GM21423 (cell line): ENCODE data around the gene DRC3.

ENCODE experiments used
- ATAC-seq: cut with Tn5 transposase; IDR thresholded peaks from one replicate; pipeline ENCODE4 v1.9.1; 2021; ENCODE audit warnings: mild to moderate bottlenecking, moderate library complexity; ENCODE audit not compliant: unreplicated experiment

DRC3 gene

DNA sequence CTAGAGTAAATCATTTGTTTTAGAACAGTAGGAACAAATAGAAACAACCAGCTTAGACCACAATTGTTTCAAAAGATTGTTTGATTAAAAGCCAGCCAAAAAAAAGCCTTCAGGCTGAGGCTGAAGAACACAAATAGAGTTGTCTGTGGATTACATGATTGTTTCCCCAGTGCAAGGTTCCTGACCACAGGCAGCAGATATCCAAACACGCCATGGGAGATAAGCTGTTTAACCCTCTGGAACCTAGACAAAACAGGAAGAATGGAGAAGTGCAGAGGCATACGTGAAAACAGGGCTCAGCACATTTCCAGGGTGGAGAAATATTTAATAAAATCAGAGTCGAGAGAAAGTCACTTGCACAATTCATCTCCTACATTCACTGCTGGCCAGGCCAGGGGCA is 45.3 kb downstream of the DRC3 start:
- no peak for ATAC-seq

DNA sequence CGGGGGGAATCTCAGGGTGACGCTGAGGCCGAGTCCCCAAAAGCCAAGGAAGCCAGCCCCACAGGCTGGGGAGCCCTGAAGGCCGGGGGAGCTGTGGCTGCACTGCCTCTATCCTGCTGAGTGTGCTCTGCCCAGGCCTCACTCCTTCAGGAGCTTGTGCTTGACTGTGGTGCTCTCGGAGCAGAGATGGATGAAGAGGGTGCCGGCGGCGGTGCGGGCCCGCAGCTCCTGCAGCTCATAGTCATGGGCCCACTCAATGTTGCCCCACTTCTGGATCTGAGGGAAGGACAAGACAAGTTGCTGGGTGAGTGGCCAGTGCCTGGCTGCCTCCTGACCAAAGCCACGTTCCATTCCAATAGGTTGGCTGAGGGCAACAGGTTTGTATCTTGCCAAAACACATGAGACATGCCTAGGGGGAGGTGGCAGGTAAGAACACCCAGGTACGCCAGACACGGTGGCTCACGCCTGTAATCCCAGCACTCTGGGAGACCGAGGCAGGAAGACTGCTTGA is 45.8 kb downstream of the DRC3 start:
- ATAC-seq, result no peak

DNA sequence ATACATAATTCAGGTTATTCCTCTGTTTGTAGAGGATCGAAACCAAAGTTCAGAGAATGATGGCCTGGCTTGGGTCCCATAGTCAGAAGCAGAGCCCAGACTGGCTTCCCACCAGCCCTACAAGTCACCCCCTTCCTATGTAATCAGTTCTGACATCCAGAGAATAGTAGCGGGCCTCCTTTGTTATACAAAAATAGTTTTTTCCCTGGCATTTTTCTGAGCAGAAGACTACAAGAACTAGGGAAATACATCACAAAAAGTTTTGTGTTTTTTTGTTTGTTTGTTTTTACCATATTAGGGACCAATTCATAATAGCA is 47.1 kb downstream of the DRC3 start:
- ATAC-seq, result no peak

DNA sequence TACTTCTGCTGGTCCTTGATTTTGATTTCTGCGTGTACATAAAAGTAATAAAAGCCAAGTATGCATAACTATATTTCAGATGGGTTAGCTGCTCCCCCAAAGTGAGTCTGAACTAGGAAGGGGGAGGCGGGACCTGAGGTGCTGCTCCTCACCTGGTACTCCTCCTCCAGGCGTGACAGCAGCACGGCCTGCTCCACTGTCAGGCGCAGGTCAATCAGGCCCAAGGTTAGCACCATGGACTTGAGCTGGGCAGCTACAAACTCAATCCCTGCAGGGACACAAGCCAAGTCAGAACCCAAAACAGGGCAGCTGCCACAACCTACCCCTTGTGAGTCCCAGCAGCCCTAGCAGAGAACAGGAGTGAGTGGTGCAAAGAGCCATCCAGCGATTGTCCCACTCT is 48.3 kb downstream of the DRC3 start:
- no peak for ATAC-seq

DNA sequence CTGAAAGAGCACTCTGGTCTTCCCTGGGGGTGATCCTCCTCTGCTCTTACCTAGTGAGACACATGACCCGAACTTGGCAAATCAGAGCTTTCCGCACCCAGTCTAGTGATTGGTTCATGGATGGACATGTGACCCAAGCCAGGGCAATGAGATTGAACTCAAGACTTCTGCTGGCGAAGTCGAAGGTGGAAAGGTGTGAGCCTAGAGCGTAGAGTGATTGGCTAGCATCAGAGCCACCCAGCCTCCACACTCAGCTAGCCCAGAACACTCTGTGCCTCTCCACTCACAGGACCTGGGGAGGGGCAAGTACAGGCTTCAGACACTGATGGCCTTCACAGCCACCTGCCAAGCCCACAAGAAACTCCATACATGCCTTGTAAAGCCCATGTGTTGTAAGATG is 48.7 kb downstream of the DRC3 start:
- ATAC-seq, result no peak

DNA sequence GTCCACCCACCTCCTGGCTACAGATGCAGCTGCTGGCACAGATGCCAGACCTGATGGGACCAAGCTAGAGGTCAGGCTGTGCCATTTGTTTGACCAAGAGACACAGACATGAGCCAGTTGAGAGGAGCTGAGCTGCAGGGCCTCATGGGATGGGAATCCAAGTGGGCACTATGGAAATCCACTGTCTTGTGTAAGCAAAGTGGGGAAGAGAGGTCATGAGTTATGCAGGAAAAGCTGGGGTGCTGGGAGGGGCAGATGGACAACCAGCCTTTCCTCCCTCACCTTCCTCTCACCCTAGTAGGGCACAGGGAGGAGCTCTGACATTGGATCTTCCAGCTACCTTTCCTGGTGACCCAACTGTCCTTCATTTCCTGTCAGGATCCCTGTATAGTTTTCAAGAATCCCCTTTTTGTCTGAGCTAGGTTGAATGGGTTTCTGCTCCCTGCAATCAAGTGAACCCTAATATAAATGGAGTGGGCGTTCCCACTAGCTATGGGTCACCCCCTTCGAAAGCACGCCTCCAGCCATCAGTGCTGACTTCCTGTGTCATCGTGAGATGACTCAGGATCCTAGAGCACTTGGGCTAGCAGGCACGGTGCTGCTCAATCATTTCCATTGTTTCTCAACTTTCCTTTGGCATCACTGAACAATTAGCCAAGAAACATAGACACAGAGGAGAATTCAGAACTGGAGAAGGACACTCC is 52.7 kb downstream of the DRC3 start:
- ATAC-seq, result no peak

DNA sequence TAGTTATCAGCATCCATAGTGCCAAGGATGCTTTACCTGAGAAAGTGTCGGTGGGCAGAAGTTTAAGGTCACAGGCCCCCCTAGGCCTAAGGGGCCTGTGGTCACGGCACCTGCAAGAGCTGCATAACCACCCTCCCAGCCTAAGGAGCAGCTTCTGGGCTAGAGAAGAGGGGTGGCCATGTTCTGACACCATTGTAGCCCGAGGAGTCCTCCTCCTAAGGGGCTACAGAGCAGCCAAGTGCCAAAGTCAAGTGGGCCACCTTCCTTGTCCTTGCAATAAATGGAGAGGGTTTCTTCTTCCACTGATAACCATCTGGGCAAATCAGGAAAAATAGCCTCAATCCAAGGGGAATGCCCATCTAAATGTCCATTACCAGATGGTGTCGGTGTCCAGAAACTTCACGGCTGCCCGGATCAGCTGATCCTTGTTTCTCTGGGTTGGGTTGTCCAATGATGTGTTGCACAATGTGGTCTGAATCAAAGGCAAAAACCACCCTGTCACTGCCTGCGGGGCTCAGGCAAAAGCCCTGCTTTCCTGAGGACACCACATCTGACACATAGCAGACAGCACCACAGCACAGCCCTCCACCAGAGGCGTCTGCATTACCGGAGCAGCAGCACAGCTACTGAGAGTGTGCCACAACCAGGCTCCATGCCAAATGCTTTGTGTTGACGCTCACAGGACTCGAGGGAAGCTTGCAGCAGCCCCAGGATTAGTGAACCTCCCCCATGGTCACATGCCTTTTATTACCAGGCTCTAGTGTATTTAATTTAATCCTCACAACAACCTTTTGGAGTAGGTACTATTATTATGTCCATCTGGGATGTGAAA is 53.5 kb downstream of the DRC3 start:
- ATAC-seq, result no peak

DNA sequence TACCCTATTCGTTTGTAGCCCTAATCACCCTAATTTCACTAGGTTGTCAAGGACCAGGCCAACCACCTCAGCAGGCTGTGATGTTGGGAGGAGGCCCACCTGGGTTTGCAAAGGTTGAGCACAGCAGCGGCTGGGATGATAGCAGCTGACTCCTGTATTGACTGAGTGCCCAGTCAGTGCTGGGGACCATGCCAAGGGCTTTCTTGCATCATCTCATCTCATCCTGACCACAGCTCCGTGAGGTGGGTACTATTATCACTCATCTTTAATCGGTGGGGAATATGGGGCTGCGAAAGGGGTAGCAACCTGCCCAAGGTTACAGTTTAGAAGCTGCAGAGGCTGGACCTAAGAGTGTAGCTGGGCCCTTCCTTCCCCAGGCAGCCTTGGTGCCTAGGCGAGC is 54.6 kb downstream of the DRC3 start:
- no peak for ATAC-seq

DNA sequence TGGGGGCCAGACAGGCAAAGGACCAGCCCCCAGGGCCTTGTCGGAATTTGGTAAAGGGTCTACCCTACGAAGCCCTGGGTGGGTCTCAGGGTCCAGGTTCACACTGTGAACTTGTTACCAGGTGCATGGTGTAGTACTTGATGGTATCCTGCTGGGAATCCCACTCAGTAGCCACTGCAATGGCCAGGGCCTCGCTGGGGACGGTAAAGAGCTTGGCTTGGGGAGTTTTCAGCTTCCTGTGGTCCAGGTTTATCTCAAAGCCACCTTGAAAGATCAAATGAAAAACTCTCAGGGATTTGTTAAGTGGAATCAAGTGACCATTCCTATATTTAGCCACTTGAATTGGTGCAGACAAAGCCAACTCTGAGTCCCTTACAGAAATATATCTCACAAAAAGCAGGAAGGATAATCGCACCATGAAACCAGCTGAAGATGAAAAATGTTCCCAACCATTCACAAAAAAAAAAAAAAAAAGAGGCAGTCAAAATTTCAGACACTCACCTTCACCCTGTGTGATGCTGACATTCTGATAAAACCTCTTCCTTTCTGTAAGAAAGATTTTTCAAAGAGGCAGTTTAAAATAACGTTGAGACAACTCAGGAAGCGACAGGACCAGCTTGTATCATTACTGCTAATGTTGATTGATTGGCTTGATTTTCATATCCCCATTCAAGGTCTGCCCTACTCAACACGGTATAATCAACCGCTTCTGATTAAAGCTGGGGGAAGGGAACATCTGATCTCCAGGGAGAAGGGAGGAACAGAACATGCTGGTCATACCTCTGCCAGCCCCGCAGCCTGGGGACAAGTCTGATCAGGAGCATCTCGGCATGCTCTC is 55.7 kb downstream of the DRC3 start:
- ATAC-seq, result no peak

DNA sequence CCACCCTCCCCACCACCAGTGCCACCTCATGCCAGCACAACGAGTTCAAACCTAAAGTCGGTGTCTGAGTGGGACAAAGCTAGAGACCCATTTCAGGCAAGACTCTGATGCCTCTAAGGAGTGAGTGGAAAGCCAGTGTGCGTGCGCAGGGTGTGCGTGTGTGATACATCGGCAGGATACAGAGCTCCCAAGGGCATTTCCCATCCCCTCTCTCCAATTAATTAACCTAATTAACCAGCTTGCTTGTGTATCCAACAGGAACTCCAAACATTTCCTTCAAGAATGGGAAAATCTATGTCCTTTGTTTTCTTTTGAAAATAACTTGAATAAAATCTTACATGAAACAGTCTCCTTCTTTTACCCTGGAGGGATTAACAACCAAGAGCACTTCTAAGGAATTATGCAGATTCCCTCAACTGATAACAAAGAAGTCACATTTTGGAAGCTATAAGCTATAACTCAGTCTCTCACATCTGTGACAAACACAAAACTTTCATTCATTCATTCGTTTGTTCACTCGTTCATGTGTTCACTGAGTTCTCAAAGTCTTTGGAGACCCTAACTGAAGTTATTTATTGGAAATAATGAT is 56.4 kb downstream of the DRC3 start:
- no peak for ATAC-seq

DNA sequence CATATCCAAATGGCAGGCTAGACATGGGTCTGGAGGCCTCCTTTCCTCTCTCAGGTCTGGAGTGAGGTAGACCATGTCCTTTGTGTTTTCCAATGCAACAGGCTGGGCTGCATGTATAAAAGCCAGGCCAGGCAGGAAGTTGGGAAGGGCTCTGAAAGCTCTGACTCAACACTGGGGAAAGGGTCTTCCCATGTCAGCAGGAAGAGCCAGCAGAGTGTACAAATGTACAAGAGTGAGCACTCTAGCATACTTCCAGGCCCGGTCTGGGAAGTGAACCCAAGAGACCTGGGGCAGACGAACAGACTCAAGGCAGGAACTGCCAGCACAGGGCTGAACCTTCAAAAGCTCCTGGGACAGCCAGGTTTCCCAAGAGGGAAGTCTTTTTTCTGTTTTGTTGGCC is 59.3 kb downstream of the DRC3 start:
- ATAC-seq, result no peak

DNA sequence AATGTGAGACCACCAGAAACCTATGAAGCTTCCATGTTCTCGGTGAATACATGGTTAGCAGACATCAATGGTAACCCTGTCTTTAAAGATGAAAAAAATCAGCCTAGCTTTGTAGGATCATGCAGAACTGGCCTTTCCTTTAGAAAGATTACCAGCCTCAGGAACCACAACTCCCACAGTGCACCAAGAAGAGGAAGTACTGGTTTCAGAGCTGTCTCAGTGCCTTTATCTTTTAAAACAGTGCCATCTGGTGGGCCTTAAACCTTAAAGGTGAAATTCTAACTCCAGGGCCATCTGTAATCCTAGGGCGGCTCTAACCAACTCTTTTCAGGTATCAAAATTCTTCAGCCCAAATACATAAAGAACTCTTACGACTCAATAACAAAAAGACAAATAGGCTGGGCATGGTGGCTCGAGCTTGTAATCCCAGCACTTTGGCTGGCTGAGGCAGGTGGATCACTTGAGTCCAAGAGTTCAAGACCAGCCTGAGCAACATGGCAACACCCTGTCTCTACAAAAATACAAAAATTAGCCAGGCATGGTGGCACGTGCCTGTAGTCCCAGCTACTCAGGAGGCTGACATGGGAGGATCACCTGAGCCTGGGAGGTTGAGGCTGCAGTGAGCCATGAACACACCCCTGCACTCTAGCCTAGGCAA is 60.9 kb downstream of the DRC3 start:
- ATAC-seq, result peak; percentile 63

DNA sequence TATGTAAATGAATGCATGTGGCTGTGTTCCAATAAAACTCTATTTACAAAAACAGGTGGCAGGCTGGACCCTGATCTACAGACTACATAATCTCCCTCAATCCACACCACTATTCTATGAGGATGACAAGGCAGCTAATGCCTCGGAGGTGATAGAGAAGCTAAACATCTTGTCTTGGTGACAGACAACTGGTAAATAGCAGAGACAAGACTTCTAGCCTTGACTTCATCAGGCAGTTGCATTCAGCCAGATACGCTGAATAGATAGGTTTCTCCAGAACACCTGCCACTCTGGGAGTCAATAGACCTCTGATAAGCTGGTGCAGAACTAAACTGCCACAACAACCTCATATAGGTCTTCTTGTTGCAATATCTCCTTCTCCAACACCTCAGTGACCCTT is 63.0 kb downstream of the DRC3 start:
- no peak for ATAC-seq

DNA sequence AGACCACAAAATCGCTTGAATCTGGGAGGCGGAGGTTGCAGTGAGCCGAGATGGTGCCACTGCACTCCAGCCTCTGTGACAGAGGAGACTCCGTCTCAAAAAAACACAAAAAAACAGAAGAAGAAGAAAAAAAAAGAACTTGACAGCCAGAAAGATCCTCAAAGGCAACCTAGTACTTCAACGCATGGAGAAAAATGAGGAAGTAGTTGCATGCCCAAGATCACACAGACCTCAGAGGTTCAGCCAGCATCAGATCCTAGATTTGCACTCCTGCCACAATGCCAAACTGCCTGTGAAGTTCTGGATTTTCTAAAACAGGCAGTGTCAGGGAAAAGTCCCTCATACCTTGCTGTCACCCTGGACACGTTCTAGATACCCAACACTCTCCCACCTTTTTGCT is 64.8 kb downstream of the DRC3 start:
- no peak for ATAC-seq

DNA sequence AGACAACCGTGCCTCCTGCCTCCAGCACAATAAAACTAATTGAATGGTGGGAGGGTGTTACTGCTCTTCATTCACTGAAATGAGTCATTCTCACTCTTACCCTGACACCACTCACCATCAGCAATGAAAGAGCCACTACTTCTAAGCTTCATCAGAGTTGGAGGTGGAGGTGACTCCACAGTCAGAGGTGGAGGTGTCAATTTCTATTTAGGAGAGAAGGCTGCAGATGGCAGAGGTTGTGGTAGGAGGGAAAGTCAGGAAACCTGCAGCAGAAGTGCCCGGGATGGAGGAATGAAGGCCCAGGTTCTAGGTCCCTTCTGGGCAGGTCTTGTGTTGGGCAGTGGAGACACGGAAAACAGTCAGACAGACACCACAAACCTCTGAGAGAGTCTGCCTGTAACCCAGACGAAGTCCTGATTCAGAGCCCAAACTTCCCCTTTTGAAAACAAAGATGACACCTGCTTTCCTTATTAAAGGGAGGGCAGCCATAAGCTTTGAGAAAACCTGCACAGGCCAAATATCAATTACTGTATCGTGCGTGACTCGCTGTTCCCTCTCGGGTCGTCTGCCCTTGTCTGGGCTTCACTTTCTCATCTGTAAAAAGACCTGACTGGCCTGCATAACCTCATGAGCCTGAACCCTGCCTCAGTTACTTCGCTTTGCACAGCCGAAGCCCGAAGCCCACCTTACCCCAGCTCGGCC is 65.6 kb downstream of the DRC3 start:
- no peak for ATAC-seq

DNA sequence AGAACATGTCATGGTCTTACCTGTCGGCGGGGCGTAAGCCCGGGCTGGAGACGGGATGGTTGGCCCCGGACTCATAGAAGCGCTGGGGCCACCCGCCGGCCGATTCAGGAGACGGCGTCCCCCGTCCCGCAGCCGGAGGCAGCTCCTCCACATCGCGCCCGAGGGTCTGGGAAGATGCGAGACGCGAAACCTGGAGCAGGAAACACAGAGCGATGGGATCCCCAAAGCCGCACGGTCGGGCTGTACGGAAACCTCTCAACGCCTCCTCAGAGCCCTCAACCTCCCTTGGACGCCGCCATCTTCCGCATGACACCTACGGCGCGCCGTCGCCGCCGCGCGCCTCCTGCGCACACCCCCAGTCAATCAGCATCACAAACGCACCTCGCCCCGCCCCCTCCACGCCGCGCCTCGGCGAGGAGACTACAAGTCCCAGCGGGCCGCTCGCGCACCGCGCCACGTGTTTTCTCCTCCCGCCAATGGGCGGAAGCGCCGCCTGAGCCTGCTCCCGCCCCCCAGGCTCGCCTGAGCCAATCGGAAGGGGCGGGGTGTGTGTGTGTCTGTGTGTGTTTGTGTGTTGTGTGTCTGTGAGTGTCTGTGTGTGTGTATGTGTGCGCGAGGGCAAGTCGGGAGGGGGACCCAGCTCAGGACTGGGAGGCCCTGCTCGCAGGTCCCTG is 66.3 kb downstream of the DRC3 start, which contains the start of the genes ATPAF2 and GID4:
TSS of gene ATPAF2 (minus strand) at position 308 of the 674 bp plus-strand sequence. CDS start at position 153, 155 bp downstream.
TSS of gene GID4 (plus strand) at position 548 of the 674 bp plus-strand sequence. CDS start at position 605, 57 bp downstream.
- peak; percentile 81 for ATAC-seq

DNA sequence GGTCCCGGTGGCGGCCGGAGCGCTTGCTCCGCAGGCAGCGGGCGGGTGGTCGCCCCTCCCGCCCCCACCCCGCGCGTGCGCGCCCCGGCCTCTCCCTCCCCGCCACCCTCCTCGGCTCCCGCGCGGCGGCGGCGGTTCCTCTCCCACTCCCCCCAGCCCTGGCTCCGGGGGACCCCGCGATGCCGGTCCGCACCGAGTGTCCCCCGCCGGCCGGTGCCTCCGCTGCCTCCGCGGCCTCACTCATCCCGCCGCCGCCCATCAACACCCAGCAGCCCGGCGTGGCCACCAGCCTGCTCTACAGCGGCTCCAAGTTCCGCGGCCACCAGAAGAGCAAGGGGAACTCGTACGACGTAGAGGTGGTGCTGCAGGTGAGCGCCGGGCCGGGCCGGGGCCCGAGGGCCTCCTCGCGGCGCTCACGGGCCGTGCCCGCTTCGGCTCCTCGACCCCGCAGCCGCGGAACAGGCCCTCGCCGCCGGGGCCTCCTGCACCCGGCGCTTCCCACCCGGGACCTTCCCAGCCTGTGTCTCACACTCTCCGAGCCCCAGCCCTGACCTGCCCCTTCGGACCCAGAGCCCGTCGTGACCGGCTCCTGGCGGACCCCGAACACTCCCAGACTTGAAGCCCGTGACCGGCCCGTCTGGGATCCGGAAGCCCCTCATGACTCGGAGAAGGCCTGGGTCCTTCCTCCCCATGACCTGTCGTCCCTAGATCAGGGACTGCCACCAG is 67.0 kb downstream of the DRC3 start:
- peak; percentile 25 for ATAC-seq

DNA sequence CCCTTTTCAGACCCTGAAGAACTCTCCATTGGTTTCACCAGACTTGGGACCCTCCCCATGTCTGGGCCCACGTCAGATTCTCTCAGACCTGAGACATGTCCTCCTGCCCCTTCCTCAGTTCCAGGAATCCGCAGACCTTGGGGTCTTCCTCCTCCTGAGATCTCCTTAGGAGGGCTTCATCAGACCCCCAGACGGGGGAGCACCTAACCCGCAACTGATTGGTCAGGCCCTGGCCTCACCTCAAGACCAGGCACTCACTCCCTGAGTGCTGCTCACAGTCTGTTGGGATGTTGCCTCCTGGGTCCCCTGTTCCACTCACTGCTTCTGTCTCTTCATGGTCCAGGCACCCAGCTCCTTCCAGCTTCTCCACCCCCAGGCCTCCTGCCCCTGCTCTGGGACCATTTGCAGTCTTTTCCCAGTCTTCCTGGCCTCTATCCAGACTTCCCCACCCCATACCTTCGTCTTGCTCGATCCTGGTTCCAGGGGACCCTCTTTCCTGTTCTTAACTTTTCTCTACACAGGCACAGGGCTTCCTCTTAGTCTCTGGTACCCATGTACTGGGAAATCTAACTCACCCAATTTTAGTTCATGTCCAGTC is 67.7 kb downstream of the DRC3 start:
- ATAC-seq, result no peak
